Right cardiac atrium (tissue), 5 donors: Measurements from ENCODE around the gene S100A10. TPM values are rescaled to one million over a fixed set of nuclear protein-coding genes. Genes with fewer than 3 reads are reported as not detected.

ENCODE experiments used
- ATAC-seq, 2 donors: fragments of 200-7000 bp; cut with Tn5 transposase; one replicate each; pipeline versions ENCODE4 v1.8.0 to v1.9.1; 2020; ENCODE audit warnings: moderate library complexity in 2 of 2, mild to moderate bottlenecking in 1 of 2
- DNase-seq, 3 donors: peaks; one replicate each; pipeline ENCODE4 v3.0.0-alpha.2; 2020
- H3K27ac ChIP-seq: one replicate; pipeline ENCODE4 v1.5.1; 2013; ENCODE audit warnings: mild to moderate bottlenecking, low read length, control low read depth, moderate library complexity
- H3K27me3 ChIP-seq: one replicate; pipeline ENCODE4 v1.6.1; 2013; ENCODE audit not compliant: control insufficient read depth, insufficient read depth
- H3K4me1 ChIP-seq: one replicate; pipeline ENCODE4 v1.6.1; 2013; ENCODE audit warnings: low read length; ENCODE audit not compliant: control insufficient read depth, insufficient read depth
- H3K4me3 ChIP-seq: one replicate; pipeline ENCODE4 v1.5.1; 2013; ENCODE audit warnings: low read length, control low read depth
- H3K9me3 ChIP-seq: one replicate; pipeline ENCODE4 v1.6.1; 2013; ENCODE audit warnings: low read length; ENCODE audit not compliant: control insufficient read depth
- WGBS: extraction: QIAGEN DNeasy Blood & Tissue Kit; methylation state at CpG from one replicate; pipeline ENCODE4 v1.1.7; 2013; 5-methylcytosine and 5-hydroxymethylcytosine counted together
- intact Hi-C, 4 donors: fragments of 100-400 bp; cut with DNase I; formaldehyde crosslinking; loops; one replicate each; pipeline versions ENCODE4 v1.11.0 to v1.14.0; 2022 to 2023
- polyA plus RNA-seq: library from polyadenylated mRNA; stranded (reverse); fragments of 200-250 nt; gene quantifications from one replicate; pipeline ENCODE4 v1.2.3, GENCODE V29; 2013
- total RNA-seq, 4 donors: library from RNA; stranded (reverse); fragmentation: NEBNext Ultra II Directional; extraction: Animal tissue kit (Norgen Biotek cat#: 25700); gene quantifications; one replicate each; pipeline ENCODE4 v1.2.1, GENCODE V29; 2021
- donor health status: healthy with polysubstance abuse.
- donor health status: DM: no; HTN: yes; CAD: no.
- donor health status: DM: no; HTN: no; CAD: no.
- donor health status: DM: no; HTN: yes; CAD: no; lungs with severe emphysema.
- donor health status: DM: yes; HTN: yes; CAD: no.

Gene S100A10
- total and polyA plus RNA-seq, 5 donors = 108 to 245 (median 222) TPM

- H3K27me3 ChIP-seq = no peaks in the 10 kb centered on the region
- no peaks in the 10 kb centered on the region for H3K9me3 ChIP-seq
- DNase-seq (no peak), ATAC-seq (no peak)
- no peak overlapping the region for H3K27ac ChIP-seq
- no peaks in the 10 kb centered on the region for H3K4me1 ChIP-seq
- 94% methylated on average over 4 of the region's 4 CpGs for WGBS
- intact Hi-C loops = no loop called here
- no peak overlapping the region for H3K4me3 ChIP-seq
These were observed 36.2 kb upstream of the S100A10 start for GRCh38 chr1:152029929-152030211.

GRCh38 chr1:152029144-152029928, 35.7 kb upstream of the S100A10 start:
- ATAC-seq = no peak
- intact Hi-C loops = no loop called here
- H3K9me3 ChIP-seq = no peaks in the 10 kb centered on the region
- no peak for DNase-seq
- H3K4me3 ChIP-seq = no peak overlapping the region
- no peaks in the 10 kb centered on the region for H3K27me3 ChIP-seq
- no peaks in the 10 kb centered on the region for H3K4me1 ChIP-seq
- H3K27ac ChIP-seq = no peak overlapping the region
- WGBS = 81% methylated on average over 8 of the region's 8 CpGs

- Histone ChIP-seq H3K9me3 (no peaks in the 10 kb centered on the region), H3K27ac (no peak overlapping the region), H3K27me3 (no peaks in the 10 kb centered on the region), H3K4me1 (no peaks in the 10 kb centered on the region), H3K4me3 (no peak overlapping the region)
- ATAC-seq (no peak), DNase-seq (no peak)
- 42% methylated on average over 3 of the region's 3 CpGs for WGBS
- intact Hi-C loops = no loop called here
These were observed 33.2 kb upstream of the S100A10 start for GRCh38 chr1:152026895-152027294.

GRCh38 chr1:152024223-152024622, 30.6 kb upstream of the S100A10 start:
- no peaks in the 10 kb centered on the region for H3K9me3 ChIP-seq
- no peak for DNase-seq
- H3K27ac ChIP-seq = no peak overlapping the region
- no peaks in the 10 kb centered on the region for H3K27me3 ChIP-seq
- intact Hi-C loops = no loop called here
- 79% methylated on average over 4 of the region's 4 CpGs for WGBS
- no peaks in the 10 kb centered on the region for H3K4me1 ChIP-seq
- no peak overlapping the region for H3K4me3 ChIP-seq
- no peak for ATAC-seq

- DNase-seq (no peak), ATAC-seq (no peak)
- Histone ChIP-seq H3K4me3 (no peak overlapping the region), H3K27me3 (peaks cover 2% of the 10 kb centered on the region), H3K27ac (no peak overlapping the region), H3K9me3 (no peaks in the 10 kb centered on the region), H3K4me1 (no peaks in the 10 kb centered on the region)
- 91% methylated on average over 4 of the region's 4 CpGs for WGBS
- intact Hi-C loops = no loop called here
These were observed 29.6 kb upstream of the S100A10 start for GRCh38 chr1:152023221-152023620.

- H3K4me3 ChIP-seq = no peak overlapping the region
- ATAC-seq = no peak
- H3K4me1 ChIP-seq = no peaks in the 10 kb centered on the region
- H3K9me3 ChIP-seq = no peaks in the 10 kb centered on the region
- H3K27me3 ChIP-seq = peaks cover 2% of the 10 kb centered on the region
- H3K27ac ChIP-seq = no peak overlapping the region
- no peak for DNase-seq
- intact Hi-C loops = no loop called here
- WGBS = 76% methylated on average over 3 of the region's 3 CpGs
These were observed 28.8 kb upstream of the S100A10 start for GRCh38 chr1:152022474-152022873.

- no peak overlapping the region for H3K27ac ChIP-seq
- DNase-seq (no peak), ATAC-seq (no peak)
- 81% methylated on average over 7 of the region's 7 CpGs for WGBS
- no peak overlapping the region for H3K4me3 ChIP-seq
- no peaks in the 10 kb centered on the region for H3K4me1 ChIP-seq
- no peaks in the 10 kb centered on the region for H3K9me3 ChIP-seq
- intact Hi-C loops = no loop called here
- H3K27me3 ChIP-seq = peaks cover 2% of the 10 kb centered on the region
These were observed 27.9 kb upstream of the S100A10 start for GRCh38 chr1:152021569-152021968.

- no peak overlapping the region for H3K27ac ChIP-seq
- peaks cover 2% of the 10 kb centered on the region for H3K27me3 ChIP-seq
- WGBS = 59% methylated on average over 3 of the region's 3 CpGs
- H3K4me1 ChIP-seq = no peaks in the 10 kb centered on the region
- ATAC-seq (no peak), DNase-seq (no peak)
- no peak overlapping the region for H3K4me3 ChIP-seq
- intact Hi-C loops = no loop called here
- H3K9me3 ChIP-seq = no peaks in the 10 kb centered on the region
These were observed 27.2 kb upstream of the S100A10 start for GRCh38 chr1:152020849-152021248.

GRCh38 chr1:152018537-152018936, 24.9 kb upstream of the S100A10 start:
- Histone ChIP-seq H3K4me3 (no peak overlapping the region), H3K27ac (no peak overlapping the region), H3K9me3 (no peaks in the 10 kb centered on the region), H3K4me1 (no peaks in the 10 kb centered on the region), H3K27me3 (peaks cover 2% of the 10 kb centered on the region)
- WGBS = 53% methylated on average over 4 of the region's 4 CpGs
- intact Hi-C loops = no loop called here
- DNase-seq (no peak), ATAC-seq (no peak)

- H3K9me3 ChIP-seq = no peaks in the 10 kb centered on the region
- H3K4me1 ChIP-seq = no peaks in the 10 kb centered on the region
- ATAC-seq (no peak), DNase-seq (no peak)
- H3K27me3 ChIP-seq = peaks cover 2% of the 10 kb centered on the region
- no peak overlapping the region for H3K4me3 ChIP-seq
- intact Hi-C loops = no loop called here
- H3K27ac ChIP-seq = no peak overlapping the region
- 44% methylated on average over 6 of the region's 6 CpGs for WGBS
These were observed 22.1 kb upstream of the S100A10 start for GRCh38 chr1:152015766-152016165.

- ATAC-seq = no peak
- H3K27ac ChIP-seq = no peak overlapping the region
- WGBS = 90% methylated on average over 1 of the region's 1 CpG
- intact Hi-C loops = no loop called here
- H3K27me3 ChIP-seq = peaks cover 2% of the 10 kb centered on the region
- no peaks in the 10 kb centered on the region for H3K9me3 ChIP-seq
- DNase-seq = no peak
- H3K4me1 ChIP-seq = no peaks in the 10 kb centered on the region
- H3K4me3 ChIP-seq = no peak overlapping the region
These were observed 21.3 kb upstream of the S100A10 start for GRCh38 chr1:152014943-152015342.

- intact Hi-C loops = no loop called here
- Histone ChIP-seq H3K27me3 (peaks cover 2% of the 10 kb centered on the region), H3K27ac (no peak overlapping the region), H3K4me1 (no peaks in the 10 kb centered on the region), H3K9me3 (no peaks in the 10 kb centered on the region), H3K4me3 (no peak overlapping the region)
- 16% methylated on average over 3 of the region's 3 CpGs for WGBS
- ATAC-seq (peak in 1 of 2 donors; percentile 47), DNase-seq (no peak)
These were observed 20.1 kb upstream of the S100A10 start for GRCh38 chr1:152013664-152014237.
